ENCODE data around the gene DRAXIN. TPM values are rescaled to one million over a fixed set of nuclear protein-coding genes. Genes with fewer than 3 reads are reported as not detected.

DRAXIN gene
- total RNA-seq, 1 donor from 2014 or later = not detected

GRCh38 chr1:11668516-11668915 lies 23.0 kb upstream of the DRAXIN start:
- Mint-ChIP-seq H3K4me1 (peaks cover 5% of the 10 kb centered on the region), H3K4me3 (no peak overlapping the region), H3K27me3 (no peaks in the 10 kb centered on the region), H3K36me3 (ENCODE audit: low read depth) (peaks cover 19% of the 10 kb centered on the region), H3K9me3 (no peaks in the 10 kb centered on the region), H3K27ac (no peak overlapping the region)
- intact Hi-C loops (cut with micrococcal nuclease) = no loop called here
- DNase-seq = no peak

DNA sequence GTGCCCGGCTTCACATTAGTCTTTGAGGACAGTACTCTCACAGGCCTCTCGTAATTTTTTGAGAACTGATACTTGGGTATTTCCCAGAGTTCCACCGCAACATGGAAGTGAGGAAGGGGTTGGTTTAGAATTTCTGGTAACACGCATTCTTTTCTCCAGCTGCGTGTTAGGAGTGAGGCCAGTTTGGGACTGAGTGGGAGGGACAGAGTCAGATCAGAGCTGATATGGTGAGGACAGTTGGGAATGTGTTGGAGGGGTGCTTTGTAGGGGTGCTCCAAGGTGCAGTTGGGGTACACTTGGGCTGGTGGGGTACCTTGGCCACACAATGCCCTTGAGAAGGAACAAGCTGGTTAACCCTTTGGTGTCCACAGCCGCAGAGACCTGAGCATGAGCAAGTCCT lies 20.8 kb upstream of the DRAXIN start:
- Mint-ChIP-seq H3K4me3 (no peak overlapping the region), H3K27me3 (no peaks in the 10 kb centered on the region), H3K36me3 (ENCODE audit: low read depth) (peaks cover 30% of the 10 kb centered on the region), H3K4me1 (peaks cover 5% of the 10 kb centered on the region), H3K9me3 (no peaks in the 10 kb centered on the region), H3K27ac (no peak overlapping the region)
- DNase-seq = no peak
- intact Hi-C loops (cut with micrococcal nuclease) = no loop called here

GRCh38 chr1:11671205-11671543 lies 20.3 kb upstream of the DRAXIN start:
- intact Hi-C loops (cut with micrococcal nuclease) = no loop called here
- DNase-seq = no peak
- Mint-ChIP-seq H3K27me3 (no peaks in the 10 kb centered on the region), H3K9me3 (no peaks in the 10 kb centered on the region), H3K4me3 (no peak overlapping the region), H3K4me1 (peaks cover 3% of the 10 kb centered on the region), H3K36me3 (ENCODE audit: low read depth) (peaks cover 31% of the 10 kb centered on the region), H3K27ac (no peak overlapping the region)

DNA sequence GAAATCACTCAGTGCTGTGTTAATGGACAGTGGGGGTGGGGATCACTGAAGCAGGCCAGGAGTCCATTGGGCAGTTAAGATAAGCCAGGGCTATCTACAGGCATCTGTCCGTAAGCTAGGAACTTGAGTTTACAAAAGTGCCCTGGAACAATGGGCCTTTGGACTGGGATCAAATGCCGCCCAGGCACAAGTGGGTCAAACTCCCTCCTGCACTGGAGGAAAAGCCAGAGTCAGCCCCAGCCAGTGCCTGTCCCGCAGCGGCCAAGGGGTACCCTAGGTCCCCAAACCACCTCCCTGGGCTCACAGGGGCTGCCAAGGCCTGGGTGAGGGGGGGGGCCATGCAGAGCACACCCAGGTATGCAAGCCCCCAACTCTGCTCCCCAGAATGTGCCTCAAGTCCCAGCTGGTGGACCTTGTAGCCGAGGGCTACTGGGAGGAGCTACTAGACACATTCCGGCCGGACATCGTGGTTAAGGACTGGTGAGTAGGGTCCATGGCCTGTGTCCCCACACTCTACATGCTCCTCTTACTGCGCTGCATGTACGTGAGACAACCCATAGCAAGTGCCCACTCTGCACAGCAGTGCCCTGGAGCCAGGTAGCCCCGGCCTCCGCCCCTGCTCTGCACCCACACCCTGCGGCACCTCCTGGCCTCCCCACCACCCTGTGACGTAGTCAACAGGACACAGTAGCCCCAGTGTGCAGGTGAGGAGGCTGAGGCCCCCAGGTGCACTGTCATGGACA lies 19.8 kb upstream of the DRAXIN start:
- no peaks in the 10 kb centered on the region for H3K9me3 Mint-ChIP-seq
- no peaks in the 10 kb centered on the region for H3K27me3 Mint-ChIP-seq
- H3K4me1 Mint-ChIP-seq = peaks cover 3% of the 10 kb centered on the region
- peaks cover 31% of the 10 kb centered on the region for H3K36me3 Mint-ChIP-seq (ENCODE audit: low read depth)
- H3K4me3 Mint-ChIP-seq = no peak overlapping the region
- no peak for DNase-seq
- no peak overlapping the region for H3K27ac Mint-ChIP-seq
- intact Hi-C loops (cut with micrococcal nuclease) = no loop called here

- no peaks in the 10 kb centered on the region for H3K27me3 Mint-ChIP-seq
- H3K4me3 Mint-ChIP-seq = no peak overlapping the region
- intact Hi-C loops (cut with micrococcal nuclease) = no loop called here
- H3K36me3 Mint-ChIP-seq (ENCODE audit: low read depth) = peaks cover 31% of the 10 kb centered on the region
- H3K9me3 Mint-ChIP-seq = no peaks in the 10 kb centered on the region
- DNase-seq = no peak
- no peak overlapping the region for H3K27ac Mint-ChIP-seq
- peaks cover 3% of the 10 kb centered on the region for H3K4me1 Mint-ChIP-seq
Measured at GRCh38 chr1:11673089-11673769, 18.3 kb upstream of the DRAXIN start.

DNA sequence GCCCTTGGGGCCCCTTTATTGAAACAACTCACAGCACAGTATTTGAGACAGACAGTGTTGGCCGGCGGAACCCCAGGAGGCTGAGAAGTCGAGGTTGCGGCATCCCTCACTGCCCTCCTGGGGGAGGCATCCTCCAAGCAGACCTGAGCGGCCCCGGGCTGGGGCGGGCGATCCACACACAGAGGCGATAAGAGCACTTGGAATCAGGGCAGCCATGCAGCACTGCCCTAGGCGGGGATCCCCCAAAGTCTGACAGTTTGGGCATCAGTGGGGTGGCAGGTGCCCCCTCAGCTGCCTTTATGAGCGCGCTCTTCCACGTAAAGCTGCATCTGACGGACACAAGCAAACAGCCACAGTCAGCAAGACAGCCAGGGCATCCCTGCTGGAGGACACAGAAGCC lies 17.0 kb upstream of the DRAXIN start:
- Mint-ChIP-seq H3K4me1 (peaks cover 6% of the 10 kb centered on the region), H3K9me3 (no peaks in the 10 kb centered on the region), H3K27me3 (no peaks in the 10 kb centered on the region), H3K27ac (no peak overlapping the region), H3K4me3 (no peak overlapping the region), H3K36me3 (ENCODE audit: low read depth) (peaks cover 29% of the 10 kb centered on the region)
- intact Hi-C loops (cut with micrococcal nuclease) = no loop called here
- DNase-seq = no peak

- Mint-ChIP-seq H3K4me1 (peaks cover 10% of the 10 kb centered on the region), H3K36me3 (ENCODE audit: low read depth) (peaks cover 26% of the 10 kb centered on the region), H3K4me3 (no peak overlapping the region), H3K27me3 (no peaks in the 10 kb centered on the region), H3K9me3 (no peaks in the 10 kb centered on the region), H3K27ac (no peak overlapping the region)
- intact Hi-C loops (cut with micrococcal nuclease) = no loop called here
- DNase-seq = no peak
Measured at GRCh38 chr1:11675325-11675724, 16.2 kb upstream of the DRAXIN start.

- Mint-ChIP-seq H3K4me1 (peaks cover 11% of the 10 kb centered on the region), H3K27ac (no peak overlapping the region), H3K36me3 (ENCODE audit: low read depth) (peaks cover 22% of the 10 kb centered on the region), H3K9me3 (no peaks in the 10 kb centered on the region), H3K4me3 (no peak overlapping the region), H3K27me3 (no peaks in the 10 kb centered on the region)
- no peak for DNase-seq
- intact Hi-C loops (cut with micrococcal nuclease) = no loop called here
Measured at GRCh38 chr1:11676386-11677103, 15.0 kb upstream of the DRAXIN start.

DNA sequence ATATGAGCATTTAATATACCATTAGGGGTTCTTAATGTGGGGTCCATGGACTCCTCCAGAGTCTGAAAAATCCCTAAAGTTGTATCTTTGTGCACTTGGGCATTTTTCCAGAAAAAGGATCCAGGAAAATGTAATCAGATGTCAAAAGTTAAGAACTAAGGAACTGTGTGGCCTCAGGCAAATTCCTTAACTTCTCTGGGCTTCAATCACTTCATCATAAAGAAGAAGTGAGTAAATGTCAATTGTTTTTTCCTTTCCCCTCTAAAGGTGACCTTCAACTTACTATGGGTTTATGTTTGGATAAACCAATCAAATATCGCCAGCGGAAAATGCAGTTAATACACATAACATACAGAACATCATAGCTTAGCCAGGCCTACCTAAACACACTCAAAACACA lies 13.1 kb upstream of the DRAXIN start:
- no peak overlapping the region for H3K4me3 Mint-ChIP-seq
- intact Hi-C loops (cut with micrococcal nuclease) = no loop called here
- peaks cover 16% of the 10 kb centered on the region for H3K4me1 Mint-ChIP-seq

DNA sequence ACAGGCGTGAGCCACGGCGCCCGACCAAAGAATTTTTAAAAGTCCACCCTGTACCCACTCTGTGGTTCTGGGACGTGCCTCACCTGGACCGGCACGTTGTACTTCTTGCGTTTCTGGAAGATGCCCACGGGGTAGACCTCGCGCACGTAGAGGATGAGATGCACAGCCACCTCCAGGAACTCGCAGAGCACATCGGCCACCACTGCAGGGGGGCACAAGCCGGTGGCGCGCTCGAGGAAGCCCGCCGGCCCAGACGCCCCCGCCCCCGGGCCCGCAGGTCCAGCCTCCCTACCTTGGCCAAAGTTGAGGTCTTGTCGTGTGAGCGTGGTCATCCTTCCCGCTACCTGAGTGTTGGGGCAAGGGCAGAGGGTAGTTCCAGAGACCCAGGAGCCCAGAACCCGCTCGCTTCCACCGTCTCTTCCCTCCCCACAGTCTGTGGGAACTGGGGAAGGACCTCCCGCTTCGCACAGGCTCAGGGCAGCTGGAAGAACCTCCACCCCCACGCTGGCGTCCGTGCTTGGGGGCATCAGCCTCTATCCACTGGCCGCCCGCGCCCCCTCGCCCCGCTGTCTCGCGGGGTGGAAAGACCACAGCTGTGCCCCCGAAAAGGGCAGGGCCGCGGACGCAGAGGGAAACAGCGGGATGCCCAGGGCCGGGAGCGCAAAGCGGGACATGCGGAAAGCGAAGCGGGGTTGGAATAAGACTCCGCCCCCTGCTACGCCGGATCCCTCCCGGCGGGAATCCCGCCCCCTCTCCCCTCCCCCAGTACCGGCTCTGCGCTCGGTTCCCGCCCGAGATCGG lies 11.0 kb upstream of the DRAXIN start:
- peaks cover 7% of the 10 kb centered on the region for H3K27me3 Mint-ChIP-seq
- intact Hi-C loops (cut with micrococcal nuclease) = loop anchor here (1.0 to 5.0 kb wide), 6 partner anchors 16 to 408 kb away; partner anchors contain the start of genes CLCN6, FBXO2, FBXO44 and FBXO6
- peak overlapping the region; percentile 92 for H3K4me3 Mint-ChIP-seq
- H3K36me3 Mint-ChIP-seq (ENCODE audit: low read depth) = peaks cover 7% of the 10 kb centered on the region
- DNase-seq = no peak
- H3K27ac Mint-ChIP-seq = peak overlapping the region; percentile 80
- H3K4me1 Mint-ChIP-seq = peaks cover 16% of the 10 kb centered on the region
- no peaks in the 10 kb centered on the region for H3K9me3 Mint-ChIP-seq

More for the DNA sequence above, 13.1 kb upstream of the DRAXIN start:
- no peaks in the 10 kb centered on the region for H3K27me3 Mint-ChIP-seq
- no peaks in the 10 kb centered on the region for H3K9me3 Mint-ChIP-seq
- peaks cover 17% of the 10 kb centered on the region for H3K36me3 Mint-ChIP-seq (ENCODE audit: low read depth)
- no peak for DNase-seq
- no peak overlapping the region for H3K27ac Mint-ChIP-seq

- Mint-ChIP-seq H3K27me3 (peaks cover 10% of the 10 kb centered on the region), H3K27ac (peak within 1 kb of the TSS; percentile 93), H3K36me3 (ENCODE audit: low read depth) (peaks cover 4% of the 10 kb centered on the region), H3K4me3 (peak within 1 kb of the TSS; percentile 92), H3K9me3 (no peaks in the 10 kb centered on the region), H3K4me1 (peaks cover 16% of the 10 kb centered on the region)
- peak; percentile 98 for DNase-seq
- intact Hi-C loops (cut with micrococcal nuclease) = loop anchor here (1.0 to 5.0 kb wide), 6 partner anchors 16 to 409 kb away; partner anchors contain the start of genes CLCN6, FBXO2, FBXO44 and FBXO6
Measured at GRCh38 chr1:11681071-11681771, 10.3 kb upstream of the DRAXIN start, which contains the start of gene MAD2L2. Gene MAD2L2, minus strand, starts transcription at chr1:11681148. Its CDS starts 547 bp downstream, at chr1:11680601.

DNA sequence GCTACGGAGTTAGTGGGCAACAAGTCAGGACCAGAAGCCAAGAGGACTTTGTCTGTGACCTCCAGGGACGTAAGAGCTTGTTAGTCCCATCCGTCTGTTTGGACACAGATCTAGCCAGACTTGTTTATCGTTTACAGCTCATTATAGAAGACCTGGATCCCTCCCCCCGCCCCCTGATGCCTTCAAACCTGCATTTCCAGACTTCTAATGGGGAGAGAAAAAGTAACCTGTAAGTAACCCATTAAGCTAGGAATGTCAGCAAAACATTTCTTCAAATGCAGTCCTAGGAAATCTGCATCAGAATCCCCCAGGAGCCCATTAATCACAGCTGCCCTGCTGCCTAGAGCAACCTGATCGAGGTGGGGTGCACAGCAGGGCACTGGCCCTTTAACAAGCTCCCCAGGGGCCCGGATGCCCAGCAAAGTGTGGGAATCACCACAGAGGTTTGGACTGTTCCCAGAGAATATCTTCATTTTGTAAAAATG lies 9.2 kb upstream of the DRAXIN start:
- peaks cover 16% of the 10 kb centered on the region for H3K4me1 Mint-ChIP-seq
- no peak for DNase-seq
- intact Hi-C loops (cut with micrococcal nuclease) = loop anchor here (5.0 kb wide), 3 partner anchors 35 to 410 kb away; partner anchors contain the start of genes CLCN6, MTHFR and UBIAD1
- H3K4me3 Mint-ChIP-seq = peak overlapping the region; percentile 92
- H3K36me3 Mint-ChIP-seq (ENCODE audit: low read depth) = peaks cover 4% of the 10 kb centered on the region
- no peaks in the 10 kb centered on the region for H3K9me3 Mint-ChIP-seq
- peaks cover 10% of the 10 kb centered on the region for H3K27me3 Mint-ChIP-seq
- H3K27ac Mint-ChIP-seq = no peak overlapping the region

All from activated CD4-positive, alpha-beta T cell treated with anti-CD3 and anti-CD28 coated beads, Interleukin-2, amount 10 ng/mL, durations not matched to agents 24 days and 14 days (primary cell).